Hepatocyte (in vitro differentiated cells): Measurements from ENCODE around the gene CFAP58. TPM values are rescaled to one million over a fixed set of nuclear protein-coding genes. Genes with fewer than 3 reads are reported as not detected.
"Not testable (repeated sequence)": the region's sequence is repeated elsewhere in the genome, so short reads cannot be mapped to it uniquely, and the experiment has no call there.

Experiments
- DNase-seq: peaks from one replicate; pipeline ENCODE4 v3.0.0-alpha.2; 2016; ENCODE audit warnings: low spot score
- H2AFZ ChIP-seq: fragments of 200-600 bp; sonication (generic); 2 replicates; pipeline ENCODE4 v1.6.0; 2016; ENCODE audit warnings: antibody characterized with exemption, mild to moderate bottlenecking
- H3K27ac ChIP-seq: fragments of 200-600 bp; sonication (generic); 2 replicates; pipeline ENCODE4 v1.5.1; 2016; ENCODE audit warnings: mild to moderate bottlenecking
- H3K27me3 ChIP-seq: fragments of 200-600 bp; sonication (generic); 2 replicates; pipeline ENCODE4 v1.6.1; 2016
- H3K36me3 ChIP-seq: fragments of 200-600 bp; sonication (generic); replicated peaks from 2 replicates; pipeline ENCODE4 v1.5.1; 2016; ENCODE audit warnings: low read depth; ENCODE audit not compliant: insufficient read depth
- H3K4me1 ChIP-seq: fragments of 200-600 bp; sonication (generic); 2 replicates; pipeline ENCODE4 v1.5.1; 2016; ENCODE audit warnings: mild to moderate bottlenecking, moderate library complexity; ENCODE audit not compliant: insufficient read depth
- H3K4me2 ChIP-seq: fragments of 200-600 bp; sonication (generic); 2 replicates; pipeline ENCODE4 v1.6.0; 2016
- H3K4me3 ChIP-seq: fragments of 200-600 bp; sonication (generic); 2 replicates; pipeline ENCODE4 v1.5.1; 2016; ENCODE audit warnings: mild to moderate bottlenecking
- H3K79me2 ChIP-seq: fragments of 200-600 bp; sonication (generic); 2 replicates; pipeline ENCODE4 v1.6.0; 2017; ENCODE audit warnings: mild to moderate bottlenecking
- H3K9me2 ChIP-seq: fragments of 200-600 bp; sonication (generic); replicated peaks from 2 replicates; pipeline ENCODE4 v1.6.0; 2017; ENCODE audit warnings: mild to moderate bottlenecking; ENCODE audit not compliant: insufficient read depth
- H3K9me3 ChIP-seq: fragments of 200-600 bp; sonication (generic); 2 replicates; pipeline ENCODE4 v1.5.1; 2016; ENCODE audit warnings: low read depth, mild to moderate bottlenecking
- H4K20me1 ChIP-seq: fragments of 200-600 bp; sonication (generic); 2 replicates; pipeline ENCODE4 v1.6.0; 2016; ENCODE audit warnings: mild to moderate bottlenecking; ENCODE audit not compliant: insufficient read depth, poor library complexity, severe bottlenecking
- EZH2 ChIP-seq: fragments of 200-600 bp; sonication (generic); IDR thresholded peaks from 2 replicates; pipeline ENCODE4 v1.6.1; 2016; ENCODE audit warnings: antibody characterized with exemption, mild to moderate bottlenecking, borderline replicate concordance
- EZH2phosphoT487 ChIP-seq: fragments of 200-600 bp; sonication (generic); IDR thresholded peaks from one replicate; pipeline ENCODE4 v1.6.1; 2018; ENCODE audit warnings: antibody characterized with exemption, mild to moderate bottlenecking, low read depth, moderate library complexity; ENCODE audit not compliant: unreplicated experiment, severe bottlenecking
- WGBS: methylation state at CpG from one replicate; pipeline ENCODE4 v1.1.6; 2016; ENCODE audit warnings: low lambda C conversion rate; ENCODE audit errors: missing lambda C conversion rate; 5-methylcytosine and 5-hydroxymethylcytosine counted together
- polyA plus RNA-seq: library from polyadenylated mRNA; unstranded; fragments of >200 nt; fragmentation: Nextera tagmentation; extraction: Ambion mirVana; gene quantifications from 2 replicates; pipeline ENCODE4 v1.2.1, GENCODE V29; 2016
- total RNA-seq: library from RNA; depleted of rRNA; stranded (reverse); fragments of >200 nt; gene quantifications from 2 replicates; pipeline ENCODE4 v1.2.3, GENCODE V29; 2014
- TF ChIP-seq, protein P1 (sequence below): fragments of 200-600 bp; sonication (generic); IDR thresholded peaks from 2 replicates; pipeline ENCODE4 v1.5.1; 2016; ENCODE audit warnings: antibody characterized with exemption, mild to moderate bottlenecking; ENCODE audit not compliant: poor library complexity

CFAP58 gene
- total and polyA plus RNA-seq, 2 experiments from 2014 or later = 0.17 TPM; not detected in 1

DNA sequence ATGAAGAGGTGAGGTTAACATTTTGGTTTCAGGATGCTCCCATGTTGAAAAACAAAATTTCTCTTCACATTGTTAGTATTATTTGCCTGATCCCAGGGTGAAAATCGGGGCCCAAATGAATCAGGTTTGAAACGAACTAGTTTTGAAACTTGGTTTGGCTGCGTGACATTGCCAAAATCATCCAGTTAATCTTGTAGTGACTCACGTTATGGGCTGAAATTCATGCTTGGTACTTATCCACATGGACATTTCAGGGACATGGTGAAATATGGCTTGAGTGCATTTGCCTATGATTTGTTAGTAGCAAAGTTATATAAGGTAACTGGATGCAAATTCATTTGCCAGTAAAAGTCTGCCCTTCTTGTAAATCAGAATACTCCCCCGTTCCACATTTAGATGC lies 97.3 kb downstream of the CFAP58 start:
- Histone ChIP-seq H3K36me3 (no peaks in the 10 kb centered on the region), H3K27ac (no peak overlapping the region), H3K27me3 (no peaks in the 10 kb centered on the region), H3K4me1 (no peaks in the 10 kb centered on the region), H3K4me2 (no peak overlapping the region), H3K9me3 (no peaks in the 10 kb centered on the region), H4K20me1 (no peaks in the 10 kb centered on the region), H2AFZ (no peak overlapping the region), H3K79me2 (no peaks in the 10 kb centered on the region), H3K4me3 (no peak overlapping the region), H3K9me2 (no peaks in the 10 kb centered on the region)
- WGBS = 90% methylated on average over 5 of the region's 5 CpGs
- no peak for DNase-seq
- TF ChIP-seq EZH2phosphoT487 (no peak), EZH2 (no peak)
- TF ChIP-seq, protein P1, sequence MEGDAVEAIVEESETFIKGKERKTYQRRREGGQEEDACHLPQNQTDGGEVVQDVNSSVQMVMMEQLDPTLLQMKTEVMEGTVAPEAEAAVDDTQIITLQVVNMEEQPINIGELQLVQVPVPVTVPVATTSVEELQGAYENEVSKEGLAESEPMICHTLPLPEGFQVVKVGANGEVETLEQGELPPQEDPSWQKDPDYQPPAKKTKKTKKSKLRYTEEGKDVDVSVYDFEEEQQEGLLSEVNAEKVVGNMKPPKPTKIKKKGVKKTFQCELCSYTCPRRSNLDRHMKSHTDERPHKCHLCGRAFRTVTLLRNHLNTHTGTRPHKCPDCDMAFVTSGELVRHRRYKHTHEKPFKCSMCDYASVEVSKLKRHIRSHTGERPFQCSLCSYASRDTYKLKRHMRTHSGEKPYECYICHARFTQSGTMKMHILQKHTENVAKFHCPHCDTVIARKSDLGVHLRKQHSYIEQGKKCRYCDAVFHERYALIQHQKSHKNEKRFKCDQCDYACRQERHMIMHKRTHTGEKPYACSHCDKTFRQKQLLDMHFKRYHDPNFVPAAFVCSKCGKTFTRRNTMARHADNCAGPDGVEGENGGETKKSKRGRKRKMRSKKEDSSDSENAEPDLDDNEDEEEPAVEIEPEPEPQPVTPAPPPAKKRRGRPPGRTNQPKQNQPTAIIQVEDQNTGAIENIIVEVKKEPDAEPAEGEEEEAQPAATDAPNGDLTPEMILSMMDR = no peak

- H3K9me2 ChIP-seq = no peaks in the 10 kb centered on the region
- no peak overlapping the region for H2AFZ ChIP-seq
- WGBS = 79% methylated on average over 3 of the region's 3 CpGs
- H3K36me3 ChIP-seq = no peaks in the 10 kb centered on the region
- H3K79me2 ChIP-seq = no peaks in the 10 kb centered on the region
- no peak for DNase-seq
- no peak overlapping the region for H3K4me3 ChIP-seq
- no peak overlapping the region for H3K27ac ChIP-seq
- H3K9me3 ChIP-seq = no peaks in the 10 kb centered on the region
- H3K4me1 ChIP-seq = no peaks in the 10 kb centered on the region
- TF ChIP-seq EZH2phosphoT487 (no peak), EZH2 (no peak)
- TF ChIP-seq, protein P1 = no peak
- H3K27me3 ChIP-seq = no peaks in the 10 kb centered on the region
- no peaks in the 10 kb centered on the region for H4K20me1 ChIP-seq
- H3K4me2 ChIP-seq = no peak overlapping the region
Observed at GRCh38 chr10:104452977-104453376, 99.3 kb downstream of the CFAP58 start.

DNA sequence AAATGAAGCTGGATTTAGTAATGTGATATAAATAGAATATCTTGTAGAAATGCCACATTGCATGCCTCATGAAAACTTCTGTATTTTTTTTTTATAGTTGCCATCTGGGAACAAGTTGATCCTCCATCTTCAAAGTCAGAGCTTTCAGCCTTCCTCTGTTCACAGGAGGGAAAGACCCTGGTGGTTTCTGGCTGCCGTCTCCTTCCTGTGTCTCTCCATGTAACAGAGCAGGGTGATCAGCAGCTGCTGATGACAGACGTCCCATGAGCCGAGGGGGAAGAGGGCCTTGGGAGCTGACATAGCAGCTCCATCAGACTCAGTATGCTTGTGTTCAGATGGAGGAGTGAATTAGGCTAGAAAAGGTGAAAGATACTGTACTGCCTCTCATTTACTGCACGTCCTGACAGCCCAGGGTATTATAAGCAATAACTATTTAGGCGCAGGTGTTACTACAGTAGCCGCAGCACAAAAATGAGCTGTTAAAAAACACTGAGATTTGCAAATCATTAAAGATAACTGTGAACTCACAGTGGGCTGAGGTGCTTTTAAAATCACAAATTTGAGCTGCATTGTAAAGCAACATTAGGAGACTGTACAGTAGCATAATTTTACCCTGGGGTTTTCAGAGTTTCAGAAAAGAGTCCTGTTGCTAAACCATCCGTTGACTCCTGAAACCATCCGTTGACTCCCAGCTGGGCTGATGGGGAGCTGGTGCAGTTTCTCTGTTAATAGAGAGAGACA lies 103.3 kb downstream of the CFAP58 start:
- H3K4me2 ChIP-seq = no peak overlapping the region
- no peak overlapping the region for H2AFZ ChIP-seq
- H3K79me2 ChIP-seq = no peaks in the 10 kb centered on the region
- no peaks in the 10 kb centered on the region for H4K20me1 ChIP-seq
- H3K4me3 ChIP-seq = no peak overlapping the region
- no peak overlapping the region for H3K27ac ChIP-seq
- TF ChIP-seq, protein P1 = no peak
- TF ChIP-seq EZH2 (no peak), EZH2phosphoT487 (no peak)
- no peaks in the 10 kb centered on the region for H3K36me3 ChIP-seq
- DNase-seq = no peak
- no peaks in the 10 kb centered on the region for H3K9me2 ChIP-seq
- no peaks in the 10 kb centered on the region for H3K4me1 ChIP-seq
- H3K9me3 ChIP-seq = no peaks in the 10 kb centered on the region
- 77% methylated on average over 8 of the region's 8 CpGs for WGBS
- no peaks in the 10 kb centered on the region for H3K27me3 ChIP-seq

DNA sequence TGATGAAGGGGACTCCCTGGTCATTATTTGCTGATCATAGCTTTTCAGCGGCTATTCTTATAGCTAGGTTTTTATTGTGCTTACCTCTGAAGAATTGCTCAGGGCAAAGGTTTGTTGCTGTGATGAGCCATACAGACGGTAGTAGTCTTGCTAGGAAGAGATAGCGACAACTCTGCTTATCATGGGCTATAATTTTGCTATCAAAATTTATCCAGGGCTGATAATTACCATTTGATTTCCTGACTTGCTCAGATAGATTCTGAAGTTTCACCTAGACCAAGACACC lies 103.9 kb downstream of the CFAP58 start:
- 78% methylated on average over 3 of the region's 3 CpGs for WGBS
- Histone ChIP-seq H3K9me3 (no peaks in the 10 kb centered on the region), H3K79me2 (no peaks in the 10 kb centered on the region), H3K4me1 (no peaks in the 10 kb centered on the region), H3K27ac (no peak overlapping the region), H3K4me3 (no peak overlapping the region), H4K20me1 (no peaks in the 10 kb centered on the region), H3K9me2 (no peaks in the 10 kb centered on the region), H3K27me3 (no peaks in the 10 kb centered on the region), H3K4me2 (no peak overlapping the region), H3K36me3 (no peaks in the 10 kb centered on the region), H2AFZ (no peak overlapping the region)
- no peak for DNase-seq
- TF ChIP-seq, protein P1 = no peak
- TF ChIP-seq EZH2phosphoT487 (no peak), EZH2 (no peak)

GRCh38 chr10:104465575-104465974 lies 111.9 kb downstream of the CFAP58 start:
- H3K4me2 ChIP-seq, H3K9me3 ChIP-seq, H3K36me3 ChIP-seq, DNase-seq, H2AFZ ChIP-seq, H3K4me1 ChIP-seq, H4K20me1 ChIP-seq, H3K27me3 ChIP-seq, H3K4me3 ChIP-seq, H3K9me2 ChIP-seq, H3K79me2 ChIP-seq, H3K27ac ChIP-seq: not testable (repeated sequence)
